Ovary (tissue), 3 donors: ENCODE measurements around the gene FBN1.

Experiments
- CTCF ChIP-seq, 3 donors: fragments of 450-650 bp in 2 of 3; fragments of 200-600 bp in 1 of 3; IDR thresholded peaks; one replicate each; pipeline versions ENCODE4 v1.5.1 to v1.8.0; 2016 to 2022; ENCODE audit warnings: antibody characterized with exemption in 3 of 3, mild to moderate bottlenecking in 1 of 3
- POLR2A ChIP-seq: fragments of 450-650 bp; IDR thresholded peaks from one replicate; pipeline ENCODE4 v1.6.1; 2017; ENCODE audit warnings: antibody characterized with exemption, mild to moderate bottlenecking, moderate library complexity
- donor health status: DM: no; HTN: no; CAD: no.

- TF ChIP-seq CTCF (IDR thresholded peaks at IDR 0.05) (no peak), POLR2A (no peak)
Measured at GRCh38 chr15:48628832-48629231, 16.7 kb downstream of the FBN1 start.
